GM21447 (cell line): Measurements from ENCODE around the gene TRMT2A.

Experiments used
- ATAC-seq: cut with Tn5 transposase; IDR thresholded peaks from one replicate; pipeline ENCODE4 v1.9.1; 2021; ENCODE audit not compliant: unreplicated experiment

The TRMT2A gene

GRCh38 chr22:20107951-20108756 lies 8.9 kb downstream of the TRMT2A start:
- no peak for ATAC-seq

GRCh38 chr22:20107471-20107901 lies 9.5 kb downstream of the TRMT2A start:
- ATAC-seq, result no peak

- ATAC-seq, result no peak
Measured at GRCh38 chr22:20106849-20107237, 10.2 kb downstream of the TRMT2A start.

GRCh38 chr22:20106205-20106848 lies 10.7 kb downstream of the TRMT2A start:
- no peak for ATAC-seq

- ATAC-seq, result no peak
Measured at GRCh38 chr22:20105456-20106204, 11.4 kb downstream of the TRMT2A start.

- ATAC-seq, result no peak
Measured at GRCh38 chr22:20102203-20102780, 14.7 kb downstream of the TRMT2A start.

- no peak for ATAC-seq
Measured at GRCh38 chr22:20101638-20102037, 15.4 kb downstream of the TRMT2A start.

DNA sequence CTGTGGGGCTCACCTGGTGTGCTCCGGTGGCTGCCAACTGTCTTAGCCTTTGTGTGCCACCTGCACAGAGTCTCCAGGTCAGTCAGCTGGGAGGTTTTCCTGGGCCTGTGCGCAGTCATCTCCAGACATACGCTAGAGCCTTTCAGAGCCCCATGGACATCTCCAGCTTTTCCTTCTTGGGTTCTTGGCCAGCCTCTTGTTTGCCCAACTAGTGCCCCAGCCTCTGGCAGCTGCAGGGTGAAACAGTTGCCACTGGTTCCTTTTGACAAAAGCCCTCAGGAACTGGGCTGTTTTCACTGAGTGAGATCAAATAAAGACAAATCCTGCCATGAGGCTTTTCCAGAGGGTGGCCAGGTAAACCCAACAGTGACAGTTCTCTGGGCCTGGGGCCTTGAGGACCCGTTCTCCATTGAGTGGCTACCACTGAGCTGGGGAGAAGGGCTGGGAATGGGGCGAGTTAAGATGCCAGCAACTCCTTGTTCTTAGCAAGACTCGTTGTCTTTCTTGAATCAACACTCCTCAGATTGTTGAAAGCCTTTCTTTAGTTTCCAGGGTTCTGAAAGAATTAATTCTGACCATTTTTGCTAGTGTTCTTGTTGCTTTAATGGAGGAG lies 17.8 kb downstream of the TRMT2A start:
- no peak for ATAC-seq

DNA sequence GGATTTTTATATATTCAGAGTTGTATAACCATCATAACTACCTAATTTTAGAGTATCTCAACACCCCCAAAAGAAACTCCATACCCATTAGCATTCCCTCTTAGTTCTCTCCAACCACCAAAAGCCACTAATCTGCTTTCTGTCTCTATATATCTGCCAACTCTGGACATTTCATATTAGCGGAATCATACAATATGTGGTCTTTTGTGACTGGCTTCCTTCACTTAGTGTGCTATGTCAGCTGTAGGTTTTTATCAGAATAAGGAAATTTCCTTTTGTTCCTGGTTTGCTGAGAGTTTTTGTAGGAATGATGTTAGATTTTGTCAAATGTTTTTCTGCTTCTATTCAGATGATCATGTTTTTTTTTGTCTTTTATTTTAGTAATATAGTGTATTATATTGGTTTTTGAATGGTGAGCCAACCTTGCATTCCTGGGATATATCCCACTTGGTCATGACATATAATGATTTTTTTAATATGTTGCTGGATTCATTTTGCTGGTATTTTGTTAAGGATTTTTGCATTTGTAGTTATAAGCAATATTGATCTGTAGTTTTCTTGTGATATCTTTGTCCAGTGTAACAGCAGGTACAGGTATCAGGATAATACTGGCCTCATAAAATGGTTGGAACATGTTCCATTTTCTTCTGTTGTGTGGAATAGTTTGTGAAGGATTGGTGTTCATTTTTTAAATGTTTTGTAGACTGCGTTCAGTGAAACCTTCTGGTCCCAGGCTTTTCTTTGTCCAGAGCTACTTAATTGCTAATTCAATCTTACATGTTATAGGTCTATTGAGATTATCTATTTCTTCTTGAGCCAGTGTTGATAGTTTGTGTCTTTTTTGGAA lies 20.2 kb downstream of the TRMT2A start:
- ATAC-seq, result no peak

GRCh38 chr22:20095521-20095920 lies 21.5 kb downstream of the TRMT2A start:
- no peak for ATAC-seq

- no peak for ATAC-seq
Measured at GRCh38 chr22:20094197-20094807, 22.7 kb downstream of the TRMT2A start.

DNA sequence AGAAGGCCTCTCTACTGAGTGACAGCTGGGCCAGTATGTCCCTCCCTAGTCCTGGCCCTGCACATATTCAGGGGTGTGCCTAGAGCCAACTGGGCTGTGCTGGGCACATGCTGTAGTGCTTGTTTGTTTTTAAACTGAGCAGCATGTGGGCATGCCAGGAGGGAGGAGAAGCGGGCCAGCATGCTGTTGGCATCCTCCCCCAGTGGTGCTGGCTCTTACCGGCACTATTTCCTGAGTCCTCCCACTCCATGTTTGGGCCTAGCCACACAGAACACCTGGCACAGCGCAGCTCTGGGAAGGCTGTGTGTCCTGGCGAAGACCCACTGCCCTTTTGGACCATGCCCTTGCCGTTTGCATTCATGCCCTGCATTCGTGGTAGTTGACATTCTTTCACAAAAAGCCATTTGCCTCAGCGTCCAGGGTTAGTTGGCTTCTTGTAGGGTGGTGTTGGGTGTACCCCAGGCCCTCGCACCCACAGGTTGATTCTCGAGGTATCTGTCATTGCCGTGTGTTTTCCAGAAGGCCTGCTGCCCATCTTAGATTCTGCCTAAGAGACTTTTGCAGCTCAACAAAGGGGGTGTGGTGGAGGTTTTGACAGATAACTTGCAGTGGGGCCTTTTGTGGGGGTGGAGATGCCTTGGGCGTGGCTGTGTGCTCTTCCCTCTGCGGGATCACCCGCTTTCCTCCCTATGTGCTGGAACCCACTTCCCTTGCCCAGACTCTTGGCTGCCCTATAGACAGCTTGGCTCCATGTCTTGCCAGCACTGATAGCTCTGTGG lies 23.4 kb downstream of the TRMT2A start:
- ATAC-seq, result no peak

GRCh38 chr22:20092477-20092854 lies 24.6 kb downstream of the TRMT2A start:
- no peak for ATAC-seq

DNA sequence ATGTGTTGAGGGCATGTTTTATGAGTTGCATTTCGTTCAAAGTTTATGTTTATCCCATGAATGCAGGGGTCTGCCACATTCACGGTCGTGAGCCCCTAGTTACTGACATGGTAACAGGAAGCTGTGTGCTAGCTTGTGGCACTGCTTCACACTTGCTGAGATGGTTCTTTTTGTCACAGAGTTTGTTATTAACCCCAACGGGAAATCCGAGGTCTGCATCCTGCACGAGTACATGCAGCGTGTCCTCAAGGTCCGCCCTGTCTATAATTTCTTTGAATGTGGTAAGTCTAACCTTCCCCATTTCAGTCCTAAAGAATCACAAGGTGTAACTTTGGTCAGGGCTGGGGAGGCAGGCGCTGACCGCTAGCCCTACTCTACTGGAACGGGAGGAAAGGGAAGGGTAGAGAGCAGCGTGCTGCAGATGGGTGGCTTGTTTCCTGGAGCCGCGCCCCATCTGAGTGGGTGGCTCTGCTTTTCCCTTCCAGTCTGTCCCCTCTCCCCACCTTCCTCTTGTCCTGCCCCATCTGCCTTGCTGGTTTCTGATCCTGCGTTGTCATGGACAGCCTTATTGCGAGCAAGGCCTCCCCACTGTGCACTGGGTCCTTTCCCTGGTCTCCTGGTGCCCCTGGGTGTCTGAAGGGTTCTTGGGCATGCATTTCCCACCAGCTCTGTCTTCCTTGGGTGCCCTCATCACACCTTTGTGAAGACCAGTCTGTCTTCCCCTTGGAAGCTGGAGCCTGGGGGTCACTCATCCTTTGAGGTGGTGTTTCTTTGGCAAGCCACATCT lies 25.1 kb downstream of the TRMT2A start:
- no peak for ATAC-seq

- ATAC-seq, result no peak
Measured at GRCh38 chr22:20090730-20091240, 26.2 kb downstream of the TRMT2A start.

DNA sequence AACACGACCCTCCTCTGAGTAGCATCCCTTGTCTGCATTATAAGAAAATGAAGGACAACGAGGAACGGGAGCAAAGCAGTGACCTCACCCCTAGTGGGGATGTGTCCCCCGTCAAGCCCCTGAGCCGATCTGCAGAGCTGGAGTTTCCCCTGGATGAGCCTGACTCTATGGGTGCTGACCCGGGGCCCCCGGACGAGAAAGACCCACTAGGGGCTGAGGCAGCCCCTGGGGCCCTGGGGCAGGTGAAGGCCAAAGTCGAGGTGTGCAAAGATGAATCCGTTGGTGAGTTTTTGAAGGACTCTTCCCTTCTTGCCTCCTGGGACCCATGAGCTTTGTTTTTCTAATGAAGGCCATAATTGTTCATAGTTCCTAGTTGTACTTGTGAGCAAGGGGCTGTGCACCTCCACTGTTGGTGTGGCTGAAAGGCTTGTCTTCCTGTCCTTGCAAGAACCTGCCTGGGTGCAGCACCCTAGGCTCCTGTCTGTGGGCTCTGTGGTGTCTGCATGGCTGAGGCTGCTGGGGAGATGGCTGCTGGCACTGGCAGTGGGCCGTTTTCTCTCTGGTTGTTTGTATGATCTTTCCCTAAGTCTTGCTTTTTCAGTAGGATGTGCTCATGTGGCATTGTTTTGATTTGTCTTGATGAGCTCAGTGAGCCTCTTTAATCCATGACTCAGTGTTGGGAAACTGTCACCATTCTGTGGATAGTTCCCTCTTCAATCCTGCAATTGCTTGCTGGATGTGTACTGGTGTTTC lies 26.9 kb downstream of the TRMT2A start:
- no peak for ATAC-seq

DNA sequence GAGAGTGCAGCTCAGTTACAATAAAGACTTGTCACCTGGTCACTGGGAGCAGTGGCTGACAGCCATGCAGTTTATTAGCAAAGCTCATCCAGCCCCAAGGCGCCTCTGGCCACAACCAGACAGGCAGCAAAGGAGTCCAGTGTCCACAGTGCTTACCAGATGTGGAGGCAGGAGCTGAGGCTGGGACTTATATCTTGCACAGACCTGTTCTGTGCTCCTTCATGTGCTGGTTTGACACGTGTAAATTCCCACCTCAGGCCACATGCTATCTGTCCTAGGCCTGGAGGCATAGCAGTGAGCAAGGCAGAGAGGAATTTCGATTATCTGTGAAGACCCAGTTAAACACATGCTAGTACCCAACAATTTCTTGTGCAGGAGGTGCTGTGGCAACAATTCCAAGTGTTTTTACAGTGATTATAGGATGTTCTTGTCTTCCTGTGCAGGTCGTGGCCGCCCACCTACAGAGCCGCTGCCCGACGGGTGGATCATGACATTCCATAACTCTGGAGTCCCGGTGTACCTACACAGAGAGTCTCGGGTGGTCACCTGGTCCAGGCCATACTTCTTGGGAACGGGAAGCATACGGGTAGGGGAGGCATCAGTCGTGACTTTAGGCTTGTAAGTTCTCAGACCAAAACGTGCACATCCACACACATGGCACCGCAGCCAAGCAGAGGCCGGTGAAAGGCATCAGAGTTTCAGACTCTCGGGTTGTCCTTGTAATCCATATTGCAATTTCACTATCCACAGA lies 27.6 kb downstream of the TRMT2A start:
- ATAC-seq, result no peak
